Neural progenitor cell (in vitro differentiated cells): Measurements from ENCODE around the gene CFAP45.

ENCODE experiments used
- EZH2 ChIP-seq: fragments of 200-600 bp; sonication (generic); IDR thresholded peaks from 2 replicates; pipeline ENCODE4 v1.6.1; 2017; ENCODE audit warnings: antibody characterized with exemption, mild to moderate bottlenecking, moderate library complexity
- TF ChIP-seq, protein P1 (sequence below): fragments of 200-600 bp; sonication (generic); IDR thresholded peaks from 2 replicates; pipeline ENCODE4 v1.5.1; 2017; ENCODE audit warnings: antibody characterized with exemption, mild to moderate bottlenecking

GRCh38 chr1:159892944-159893343 is 7.0 kb downstream of the CFAP45 start:
- TF ChIP-seq EZH2: no peak
- TF ChIP-seq, protein P1, sequence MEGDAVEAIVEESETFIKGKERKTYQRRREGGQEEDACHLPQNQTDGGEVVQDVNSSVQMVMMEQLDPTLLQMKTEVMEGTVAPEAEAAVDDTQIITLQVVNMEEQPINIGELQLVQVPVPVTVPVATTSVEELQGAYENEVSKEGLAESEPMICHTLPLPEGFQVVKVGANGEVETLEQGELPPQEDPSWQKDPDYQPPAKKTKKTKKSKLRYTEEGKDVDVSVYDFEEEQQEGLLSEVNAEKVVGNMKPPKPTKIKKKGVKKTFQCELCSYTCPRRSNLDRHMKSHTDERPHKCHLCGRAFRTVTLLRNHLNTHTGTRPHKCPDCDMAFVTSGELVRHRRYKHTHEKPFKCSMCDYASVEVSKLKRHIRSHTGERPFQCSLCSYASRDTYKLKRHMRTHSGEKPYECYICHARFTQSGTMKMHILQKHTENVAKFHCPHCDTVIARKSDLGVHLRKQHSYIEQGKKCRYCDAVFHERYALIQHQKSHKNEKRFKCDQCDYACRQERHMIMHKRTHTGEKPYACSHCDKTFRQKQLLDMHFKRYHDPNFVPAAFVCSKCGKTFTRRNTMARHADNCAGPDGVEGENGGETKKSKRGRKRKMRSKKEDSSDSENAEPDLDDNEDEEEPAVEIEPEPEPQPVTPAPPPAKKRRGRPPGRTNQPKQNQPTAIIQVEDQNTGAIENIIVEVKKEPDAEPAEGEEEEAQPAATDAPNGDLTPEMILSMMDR: no peak
